ENCODE measurements around the gene ZNF862. TPM values are rescaled to one million over a fixed set of nuclear protein-coding genes. Genes with fewer than 3 reads are reported as not detected.

The ZNF862 gene
- total and polyA plus RNA-seq, 2 donors (not counting 3 experiments of a cell fraction or from before 2014, with no cell fraction given): 10.8 to 14.7 TPM

- CTCF ChIA-PET: no interaction called here
- FAIRE-seq: no peak
Observed at GRCh38 chr7:149843566-149843965, 5.4 kb downstream of the ZNF862 start.

More at GRCh38 chr7:149843566-149843965, 5.4 kb downstream of the ZNF862 start:
- intact Hi-C loops (cut with micrococcal nuclease) (no loop called here), dilution Hi-C loops (cut with MboI; ENCODE audit: extremely low pct_ligation_motif_present, low sequenced_read_pairs) (no loop called here)
- no TSS peak for BruUV-seq (replicated peaks)
- Histone ChIP-seq H3K27me3 (ENCODE audit: control insufficient read depth in 2 of 2, insufficient read depth in 2 of 2, low read length in 2 of 2) (no peaks in the 10 kb centered on the region), H3K9ac (replicated peaks; ENCODE audit: extremely low read depth, insufficient read depth, low read length) (no peak overlapping the region), H3K79me2 (ENCODE audit: control insufficient read depth, insufficient read depth, low read length) (no peaks in the 10 kb centered on the region), H3K9me1 (replicated peaks; ENCODE audit: control insufficient read depth, extremely low read depth, insufficient read depth, low read length) (no peaks in the 10 kb centered on the region), H4K20me1 (replicated peaks; ENCODE audit: control insufficient read depth, extremely low read depth, insufficient read depth, low read length) (no peaks in the 10 kb centered on the region), H3K9me3 (replicated peaks; ENCODE audit: control insufficient read depth, insufficient read depth, low read length) (no peaks in the 10 kb centered on the region), H3K4me1 (ENCODE audit: control insufficient read depth, extremely low read depth, insufficient read depth, low read length) (no peaks in the 10 kb centered on the region), H3K36me3 (ENCODE audit: control insufficient read depth in 2 of 2, extremely low read depth in 1 of 2, insufficient read depth in 2 of 2, low read length in 2 of 2) (peaks cover 0 to 2% of the 10 kb centered on the region in 2 experiments), H2AFZ (ENCODE audit: low read depth, low read length) (no peak overlapping the region), H3K27ac (ENCODE audit: insufficient read depth, low read depth, low read length) (no peak overlapping the region), H3K4me2 (ENCODE audit: insufficient read depth, low read length) (no peak overlapping the region), H3K4me3 (replicated peaks in 1 of 3; ENCODE audit: insufficient read depth in 1 of 3, low read depth in 1 of 3, low read length in 3 of 3) (no peak overlapping the region)
- no peak for TF ChIP-seq CTCF (IDR thresholded peaks at IDR 0.05; ENCODE audit: extremely low read depth in 1 of 2, insufficient read depth in 1 of 2, low read depth in 1 of 2, low read length in 2 of 2)
- no peak for TF ChIP-seq MAX (IDR thresholded peaks at IDR 0.05; ENCODE audit: insufficient read depth, insufficient read length)
- no peak for TF ChIP-seq JUN (IDR thresholded peaks at IDR 0.05; ENCODE audit: borderline replicate concordance, insufficient read depth, insufficient read length, low read depth)
- TF ChIP-seq EZH2 (IDR thresholded peaks at IDR 0.05; ENCODE audit: borderline replicate concordance, low read depth, low read length, severe bottlenecking): no peak
- TF ChIP-seq POLR2AphosphoS5 (IDR thresholded peaks at IDR 0.05; ENCODE audit: insufficient read depth, low read depth, low read length): no peak
- TF ChIP-seq MYC (IDR thresholded peaks at IDR 0.05; ENCODE audit: low read depth, low read length): no peak
- no peak for TF ChIP-seq POLR2A (IDR thresholded peaks at IDR 0.05; ENCODE audit: low read depth, low read length)
- TF ChIP-seq GATA2 (IDR thresholded peaks at IDR 0.05; ENCODE audit: insufficient read depth, insufficient read length, low read depth, low read length): no peak
- no peak for TF ChIP-seq FOS (IDR thresholded peaks at IDR 0.05; ENCODE audit: borderline replicate concordance, insufficient read depth, low read length)
- POLR2A ChIA-PET: interaction anchor here (0.7 kb wide), 1 partner anchor 54 kb away, joined by 3 read pairs; no protein-coding TSS in a partner anchor
- no peak for DNase-seq (ENCODE audit: low read depth, low spot score)

Data from endothelial cell of umbilical vein (primary cell).